Neural cell (in vitro differentiated cells): ENCODE data around the gene TBC1D10B.

Experiments used
- CTCF ChIP-seq: fragments of 450-650 bp; IDR thresholded peaks from 2 replicates; pipeline ENCODE4 v1.5.1; 2014; ENCODE audit warnings: antibody characterized with exemption, mild to moderate bottlenecking, moderate library complexity; ENCODE audit not compliant: poor library complexity, severe bottlenecking
- EP300 ChIP-seq: fragments of 450-650 bp; conservative IDR thresholded peaks from 2 replicates; pipeline ENCODE4 v1.6.1; 2014; ENCODE audit warnings: antibody characterized with exemption, mild to moderate bottlenecking, moderate library complexity; ENCODE audit not compliant: poor library complexity, severe bottlenecking
- EZH2 ChIP-seq: fragments of 200-600, 300-800 bp; shearing (Covaris generic), sonication (generic); IDR thresholded peaks from 2 replicates; pipeline ENCODE4 v1.6.1; 2014; ENCODE audit warnings: antibody characterized with exemption, low read length, borderline replicate concordance, mild to moderate bottlenecking; ENCODE audit not compliant: insufficient read depth, poor library complexity, severe bottlenecking
- POLR2AphosphoS5 ChIP-seq: IDR thresholded peaks from 2 replicates; pipeline ENCODE4 v1.6.1; 2012
- RAD21 ChIP-seq: fragments of 450-650 bp; conservative IDR thresholded peaks from 2 replicates; pipeline ENCODE4 v1.6.1; 2014; ENCODE audit warnings: antibody characterized with exemption, mild to moderate bottlenecking, moderate library complexity
- REST ChIP-seq: IDR thresholded peaks from 2 replicates; pipeline ENCODE4 v1.6.1; 2012; ENCODE audit warnings: borderline replicate concordance
- SMC3 ChIP-seq: fragments of 450-650 bp; conservative IDR thresholded peaks from 2 replicates; pipeline ENCODE4 v1.6.1; 2014; ENCODE audit warnings: antibody characterized with exemption, mild to moderate bottlenecking, moderate library complexity; ENCODE audit not compliant: poor library complexity

- TF ChIP-seq RAD21 (no peak), POLR2AphosphoS5 (no peak), CTCF (no peak), EZH2 (no peak), EP300 (no peak), REST (no peak), SMC3 (no peak)
Measured at GRCh38 chr16:30348929-30349328, 21.4 kb downstream of the TBC1D10B start.
